ENCODE data around the gene KCNA2.

Gene KCNA2

GRCh38 chr1:110572751-110573150 lies 33.4 kb downstream of the KCNA2 start:
- no peak overlapping the region for H3K4me3 ChIP-seq (ENCODE audit: low read length)
- DNase-seq (ENCODE audit: low read depth) = no peak
- TF ChIP-seq, protein P1, sequence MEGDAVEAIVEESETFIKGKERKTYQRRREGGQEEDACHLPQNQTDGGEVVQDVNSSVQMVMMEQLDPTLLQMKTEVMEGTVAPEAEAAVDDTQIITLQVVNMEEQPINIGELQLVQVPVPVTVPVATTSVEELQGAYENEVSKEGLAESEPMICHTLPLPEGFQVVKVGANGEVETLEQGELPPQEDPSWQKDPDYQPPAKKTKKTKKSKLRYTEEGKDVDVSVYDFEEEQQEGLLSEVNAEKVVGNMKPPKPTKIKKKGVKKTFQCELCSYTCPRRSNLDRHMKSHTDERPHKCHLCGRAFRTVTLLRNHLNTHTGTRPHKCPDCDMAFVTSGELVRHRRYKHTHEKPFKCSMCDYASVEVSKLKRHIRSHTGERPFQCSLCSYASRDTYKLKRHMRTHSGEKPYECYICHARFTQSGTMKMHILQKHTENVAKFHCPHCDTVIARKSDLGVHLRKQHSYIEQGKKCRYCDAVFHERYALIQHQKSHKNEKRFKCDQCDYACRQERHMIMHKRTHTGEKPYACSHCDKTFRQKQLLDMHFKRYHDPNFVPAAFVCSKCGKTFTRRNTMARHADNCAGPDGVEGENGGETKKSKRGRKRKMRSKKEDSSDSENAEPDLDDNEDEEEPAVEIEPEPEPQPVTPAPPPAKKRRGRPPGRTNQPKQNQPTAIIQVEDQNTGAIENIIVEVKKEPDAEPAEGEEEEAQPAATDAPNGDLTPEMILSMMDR (conservative IDR thresholded peaks at IDR 0.05; ENCODE audit: low read length) = no peak

DNA sequence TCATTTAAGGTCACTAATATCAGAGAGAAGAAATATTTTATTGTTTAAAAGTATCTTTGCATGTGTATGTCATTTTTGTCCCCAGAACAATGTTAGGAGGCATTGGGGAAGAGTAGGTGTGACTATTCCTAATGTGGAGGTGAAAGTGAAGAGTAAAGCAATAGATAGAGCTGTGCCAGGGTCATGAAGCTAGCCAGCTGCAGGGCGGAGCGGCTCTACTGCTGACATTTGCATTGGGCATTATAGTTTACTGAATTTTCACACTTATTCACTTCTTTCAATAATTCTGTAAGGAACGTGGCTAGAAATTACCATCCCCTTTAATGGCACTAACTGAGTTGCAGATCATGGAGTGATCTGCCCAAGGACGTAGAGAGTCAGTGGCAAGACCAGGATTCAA lies 35.3 kb downstream of the KCNA2 start:
- no peak for DNase-seq (ENCODE audit: low read depth)
- H3K4me3 ChIP-seq (ENCODE audit: low read length) = no peak overlapping the region
- TF ChIP-seq, protein P1 (conservative IDR thresholded peaks at IDR 0.05; ENCODE audit: low read length) = no peak

GRCh38 chr1:110570307-110570706 lies 35.9 kb downstream of the KCNA2 start:
- no peak overlapping the region for H3K4me3 ChIP-seq (ENCODE audit: low read length)
- no peak for DNase-seq (ENCODE audit: low read depth)
- TF ChIP-seq, protein P1 (conservative IDR thresholded peaks at IDR 0.05; ENCODE audit: low read length) = no peak

DNA sequence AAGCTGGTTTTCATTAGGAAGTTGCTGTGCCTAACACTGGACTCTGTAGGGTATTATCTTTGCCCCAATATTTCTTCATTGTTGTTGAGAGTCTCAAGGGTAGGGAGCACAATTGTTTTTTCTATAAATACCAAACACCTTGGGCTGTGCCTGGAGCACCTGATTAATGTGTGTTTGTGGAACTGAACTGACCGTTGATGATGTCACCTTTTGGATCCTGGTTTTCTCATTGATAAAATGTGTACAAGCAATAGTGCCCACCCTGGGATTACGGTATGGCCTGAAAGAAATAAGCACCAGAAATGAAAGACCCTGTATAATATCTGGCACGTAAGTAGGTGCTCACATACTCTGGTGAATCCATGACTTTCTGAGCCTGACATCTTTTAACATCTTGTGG lies 39.3 kb downstream of the KCNA2 start:
- DNase-seq (ENCODE audit: low read depth) = no peak
- H3K4me3 ChIP-seq (ENCODE audit: low read length) = no peak overlapping the region
- TF ChIP-seq, protein P1 (conservative IDR thresholded peaks at IDR 0.05; ENCODE audit: low read length) = no peak

GRCh38 chr1:110565565-110565964 lies 40.6 kb downstream of the KCNA2 start:
- TF ChIP-seq, protein P1 (conservative IDR thresholded peaks at IDR 0.05; ENCODE audit: low read length) = no peak
- DNase-seq (ENCODE audit: low read depth) = no peak
- H3K4me3 ChIP-seq (ENCODE audit: low read length) = no peak overlapping the region

- H3K4me3 ChIP-seq (ENCODE audit: low read length) = no peak overlapping the region
- DNase-seq (ENCODE audit: low read depth) = no peak
- TF ChIP-seq, protein P1 (conservative IDR thresholded peaks at IDR 0.05; ENCODE audit: low read length) = no peak
Observed at GRCh38 chr1:110563089-110563488, 43.1 kb downstream of the KCNA2 start.

GRCh38 chr1:110561596-110561995 lies 44.6 kb downstream of the KCNA2 start:
- DNase-seq (ENCODE audit: low read depth) = no peak
- TF ChIP-seq, protein P1 (conservative IDR thresholded peaks at IDR 0.05; ENCODE audit: low read length) = no peak
- H3K4me3 ChIP-seq (ENCODE audit: low read length) = no peak overlapping the region

All from AG10803 (cell line).